Endodermal cell (in vitro differentiated cells): ENCODE data around the gene HMMR. TPM values are rescaled to one million over a fixed set of nuclear protein-coding genes. Genes with fewer than 3 reads are reported as not detected.

ENCODE experiments used
- DNase-seq: peaks from one replicate; pipeline ENCODE4 v3.0.0-alpha.2; 2017
- H3K27ac ChIP-seq: 2 replicates; pipeline ENCODE4 v1.5.1; 2013; ENCODE audit warnings: mild to moderate bottlenecking, low read depth, low read length, moderate library complexity
- H3K27me3 ChIP-seq: 2 replicates; pipeline ENCODE4 v1.6.1; 2013; ENCODE audit warnings: mild to moderate bottlenecking, low read length, moderate library complexity; ENCODE audit not compliant: insufficient read depth, control insufficient read depth, poor library complexity, severe bottlenecking
- H3K36me3 ChIP-seq: 2 replicates; pipeline ENCODE4 v1.7.0; 2013; ENCODE audit warnings: mild to moderate bottlenecking, low read length, moderate library complexity; ENCODE audit not compliant: control insufficient read depth, insufficient read depth
- H3K4me1 ChIP-seq: one replicate; pipeline ENCODE4 v1.7.0; 2013; ENCODE audit warnings: low read length; ENCODE audit not compliant: control insufficient read depth, insufficient read depth
- H3K4me3 ChIP-seq: 2 replicates; pipeline ENCODE4 v1.5.1; 2013; ENCODE audit warnings: mild to moderate bottlenecking, low read length, moderate library complexity
- H3K9ac ChIP-seq: 2 replicates; pipeline ENCODE4 v1.6.1; 2013; ENCODE audit warnings: mild to moderate bottlenecking, low read length, moderate library complexity; ENCODE audit not compliant: poor library complexity, severe bottlenecking; ENCODE audit errors: extremely low read depth
- H3K9me3 ChIP-seq: 2 replicates; pipeline ENCODE4 v1.6.1; 2013; ENCODE audit warnings: mild to moderate bottlenecking, low read length, moderate library complexity; ENCODE audit not compliant: control insufficient read depth
- H3K27ac Mint-ChIP-seq: 2 replicates; pipeline ENCODE4 v1.8.0; 2020; ENCODE audit warnings: mixed read lengths
- H3K27me3 Mint-ChIP-seq: 2 replicates; pipeline ENCODE4 v1.8.0; 2021; ENCODE audit warnings: mild to moderate bottlenecking, mixed read lengths; ENCODE audit not compliant: insufficient read depth
- H3K36me3 Mint-ChIP-seq: 2 replicates; pipeline ENCODE4 v1.8.0; 2020; ENCODE audit warnings: low read depth, mixed read lengths
- H3K4me1 Mint-ChIP-seq: 2 replicates; pipeline ENCODE4 v1.8.0; 2020; ENCODE audit warnings: mixed read lengths
- H3K4me3 Mint-ChIP-seq: 2 replicates; pipeline ENCODE4 v1.8.0; 2020; ENCODE audit warnings: mild to moderate bottlenecking, moderate library complexity, mixed read lengths
- H3K9me3 Mint-ChIP-seq: 2 replicates; pipeline ENCODE4 v1.8.0; 2020; ENCODE audit warnings: mild to moderate bottlenecking, mixed read lengths
- CTCF ChIP-seq: fragments of 200-600 bp; sonication (generic); conservative IDR thresholded peaks from 2 replicates; pipeline ENCODE4 v1.5.0; 2021; ENCODE audit warnings: antibody characterized with exemption, mild to moderate bottlenecking
- WGBS, 2 experiments: methylation state at CpG; one replicate each; pipeline versions ENCODE4 v1.1.5 to v1.1.7; 2013; ENCODE audit warnings: missing lambda C conversion rate in 2 of 2, mixed read lengths in 1 of 2; ENCODE audit not compliant: insufficient coverage in 1 of 2, insufficient read length in 1 of 2; 5-methylcytosine and 5-hydroxymethylcytosine counted together
- total RNA-seq, 2 donors: library from RNA; stranded (reverse); fragmentation: NEBNext Ultra II Directional in 1 of 2; extraction: Animal tissue kit (Norgen Biotek cat#: 25700) in 1 of 2; gene quantifications; 2 replicates in 1 of 2; 3 replicates in 1 of 2; pipeline ENCODE4 v1.2.1, GENCODE V29; 2021

HMMR gene
- total RNA-seq, 2 donors from 2014 or later, result 36.9 to 63.7 TPM

- peaks cover 4% of the 10 kb centered on the region for H3K4me1 ChIP-seq
- H3K9me3 ChIP-seq, result no peaks in the 10 kb centered on the region
- no peaks in the 10 kb centered on the region for H3K27me3 ChIP-seq
- Mint-ChIP-seq H3K36me3 (peaks cover 15% of the 10 kb centered on the region), H3K27ac (peak overlapping the region; percentile 98), H3K4me3 (peak overlapping the region; percentile 84), H3K4me1 (peaks cover 31% of the 10 kb centered on the region), H3K9me3 (no peaks in the 10 kb centered on the region), H3K27me3 (no peaks in the 10 kb centered on the region)
- WGBS, 2 experiments, result 0 to 3% methylated on average over 11 to 27 of the region's 27 CpGs
- peaks cover 11% of the 10 kb centered on the region for H3K36me3 ChIP-seq
- peak; percentile 66 for DNase-seq
- peak overlapping the region; percentile 93 for H3K27ac ChIP-seq
- peak overlapping the region; percentile 98 for H3K4me3 ChIP-seq
- H3K9ac ChIP-seq, result peak overlapping the region; percentile 95
- TF ChIP-seq CTCF, result no peak
Observed at GRCh38 chr5:163504079-163504931, 43.9 kb downstream of the HMMR start.

- WGBS, 2 experiments, result 0% methylated on average over 1 to 7 of the region's 7 CpGs
- H3K9me3 Mint-ChIP-seq, result no peaks in the 10 kb centered on the region
- H3K27ac Mint-ChIP-seq, result peak overlapping the region; percentile 98
- peaks cover 14% of the 10 kb centered on the region for H3K36me3 ChIP-seq
- peaks cover 19% of the 10 kb centered on the region for H3K36me3 Mint-ChIP-seq
- no peaks in the 10 kb centered on the region for H3K9me3 ChIP-seq
- peaks cover 4% of the 10 kb centered on the region for H3K4me1 ChIP-seq
- peak overlapping the region; percentile 93 for H3K27ac ChIP-seq
- H3K27me3 ChIP-seq, result no peaks in the 10 kb centered on the region
- no peak for DNase-seq
- H3K4me1 Mint-ChIP-seq, result peaks cover 37% of the 10 kb centered on the region
- no peak for TF ChIP-seq CTCF
- H3K4me3 Mint-ChIP-seq, result peak overlapping the region; percentile 84
- H3K9ac ChIP-seq, result peak overlapping the region; percentile 95
- peak overlapping the region; percentile 98 for H3K4me3 ChIP-seq
- no peaks in the 10 kb centered on the region for H3K27me3 Mint-ChIP-seq
Observed at GRCh38 chr5:163505049-163505367, 44.6 kb downstream of the HMMR start.

DNA sequence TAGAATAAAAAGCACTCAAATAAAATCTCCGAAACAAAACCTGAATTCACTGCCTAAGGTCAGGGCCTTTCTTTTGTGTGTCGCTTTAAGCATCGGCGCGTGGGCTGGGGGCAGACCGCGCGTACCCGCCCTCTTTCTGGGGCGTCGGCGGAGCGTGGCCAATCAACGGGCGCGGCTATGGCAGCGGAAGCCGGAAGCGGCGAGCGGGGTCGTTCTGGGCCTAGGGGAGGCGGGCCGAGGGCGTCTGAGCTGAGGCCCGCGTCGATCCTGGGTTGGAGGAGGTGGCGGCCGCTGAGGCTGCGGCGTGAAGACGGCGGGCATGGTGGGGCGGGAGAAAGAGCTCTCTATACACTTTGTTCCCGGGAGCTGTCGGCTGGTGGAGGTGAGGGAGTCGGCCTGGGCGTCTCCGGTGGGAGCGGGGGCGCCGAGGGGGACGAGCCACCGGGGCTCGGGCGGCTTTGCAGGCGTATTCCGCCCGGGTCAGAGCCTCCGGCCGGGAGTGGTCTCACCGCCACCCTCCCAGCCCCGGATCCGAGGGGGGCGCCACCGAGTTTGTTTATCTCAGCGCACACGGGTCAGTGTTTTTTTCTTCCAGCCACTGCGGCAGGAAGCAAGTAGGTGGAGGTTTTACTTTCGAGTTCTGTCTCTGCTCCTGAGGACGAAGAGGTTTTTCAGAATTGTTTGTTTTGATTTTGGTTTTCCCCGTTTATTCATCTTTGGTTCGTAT is 45.1 kb downstream of the HMMR start, which contains the start of gene MAT2B:
MAT2B (plus strand) TSS at position 252 of the 727 bp plus-strand sequence; CDS start at position 320, 68 bp downstream.
- Histone ChIP-seq H3K4me3 (peak within 1 kb of the TSS; percentile 98), H3K4me1 (peaks cover 4% of the 10 kb centered on the region), H3K9me3 (no peaks in the 10 kb centered on the region), H3K27ac (peak within 1 kb of the TSS; percentile 93), H3K27me3 (no peaks in the 10 kb centered on the region), H3K36me3 (peaks cover 14% of the 10 kb centered on the region), H3K9ac (peak within 1 kb of the TSS; percentile 95)
- Mint-ChIP-seq H3K36me3 (peaks cover 19% of the 10 kb centered on the region), H3K4me3 (peak within 1 kb of the TSS; percentile 84), H3K4me1 (peaks cover 37% of the 10 kb centered on the region), H3K27ac (peak within 1 kb of the TSS; percentile 98), H3K27me3 (no peaks in the 10 kb centered on the region), H3K9me3 (no peaks in the 10 kb centered on the region)
- 0% methylated on average over 8 to 64 of the region's 64 CpGs for WGBS, 2 experiments
- peak; percentile 72 for TF ChIP-seq CTCF
- DNase-seq, result peak; percentile 98
